Measurements from ENCODE around the gene TTC28.

The TTC28 gene

DNA sequence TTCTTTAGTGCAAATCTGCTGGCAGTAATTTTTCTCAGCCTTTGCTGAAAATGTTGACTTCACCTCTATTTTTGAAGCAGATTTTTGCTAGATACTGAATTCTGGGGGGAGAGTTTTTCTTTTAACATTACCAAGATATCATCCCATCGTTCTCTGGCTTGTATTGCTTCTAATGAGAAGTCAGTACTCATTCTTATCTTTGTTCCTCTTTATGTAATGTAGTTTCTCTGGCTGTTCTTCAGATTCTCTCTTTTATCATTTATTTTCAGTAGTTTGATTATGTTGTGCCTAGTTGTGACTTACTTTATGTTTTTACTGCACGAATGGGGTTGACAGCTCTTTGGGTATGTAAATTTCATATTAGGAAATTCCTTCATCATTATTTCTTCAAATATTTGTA is 441.9 kb downstream of the TTC28 start:
- TF ChIP-seq, protein P1, sequence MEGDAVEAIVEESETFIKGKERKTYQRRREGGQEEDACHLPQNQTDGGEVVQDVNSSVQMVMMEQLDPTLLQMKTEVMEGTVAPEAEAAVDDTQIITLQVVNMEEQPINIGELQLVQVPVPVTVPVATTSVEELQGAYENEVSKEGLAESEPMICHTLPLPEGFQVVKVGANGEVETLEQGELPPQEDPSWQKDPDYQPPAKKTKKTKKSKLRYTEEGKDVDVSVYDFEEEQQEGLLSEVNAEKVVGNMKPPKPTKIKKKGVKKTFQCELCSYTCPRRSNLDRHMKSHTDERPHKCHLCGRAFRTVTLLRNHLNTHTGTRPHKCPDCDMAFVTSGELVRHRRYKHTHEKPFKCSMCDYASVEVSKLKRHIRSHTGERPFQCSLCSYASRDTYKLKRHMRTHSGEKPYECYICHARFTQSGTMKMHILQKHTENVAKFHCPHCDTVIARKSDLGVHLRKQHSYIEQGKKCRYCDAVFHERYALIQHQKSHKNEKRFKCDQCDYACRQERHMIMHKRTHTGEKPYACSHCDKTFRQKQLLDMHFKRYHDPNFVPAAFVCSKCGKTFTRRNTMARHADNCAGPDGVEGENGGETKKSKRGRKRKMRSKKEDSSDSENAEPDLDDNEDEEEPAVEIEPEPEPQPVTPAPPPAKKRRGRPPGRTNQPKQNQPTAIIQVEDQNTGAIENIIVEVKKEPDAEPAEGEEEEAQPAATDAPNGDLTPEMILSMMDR (IDR thresholded peaks at IDR 0.05; ENCODE audit: unreplicated experiment in 3 of 3), result no peak
- Mint-ChIP-seq H3K4me3 (no peak overlapping the region), H3K36me3 (ENCODE audit: low read depth) (peaks cover 13% of the 10 kb centered on the region), H3K27me3 (ENCODE audit: low read depth) (no peaks in the 10 kb centered on the region), H3K4me1 (peaks cover 5% of the 10 kb centered on the region), H3K9me3 (peaks cover 11% of the 10 kb centered on the region), H3K27ac (no peak overlapping the region)

GRCh38 chr22:28237112-28237511 is 442.5 kb downstream of the TTC28 start:
- H3K27ac Mint-ChIP-seq, result no peak overlapping the region
- peaks cover 13% of the 10 kb centered on the region for H3K36me3 Mint-ChIP-seq (ENCODE audit: low read depth)
- no peaks in the 10 kb centered on the region for H3K27me3 Mint-ChIP-seq (ENCODE audit: low read depth)
- TF ChIP-seq, protein P1 (IDR thresholded peaks at IDR 0.05; ENCODE audit: unreplicated experiment in 3 of 3), result no peak
- peaks cover 5% of the 10 kb centered on the region for H3K4me1 Mint-ChIP-seq
- peaks cover 11% of the 10 kb centered on the region for H3K9me3 Mint-ChIP-seq
- H3K4me3 Mint-ChIP-seq, result no peak overlapping the region

GRCh38 chr22:28232204-28232603 is 447.4 kb downstream of the TTC28 start:
- TF ChIP-seq, protein P1 (IDR thresholded peaks at IDR 0.05; ENCODE audit: unreplicated experiment in 3 of 3), result no peak
- Mint-ChIP-seq H3K27ac (no peak overlapping the region), H3K27me3 (ENCODE audit: low read depth) (no peaks in the 10 kb centered on the region), H3K4me1 (peaks cover 29% of the 10 kb centered on the region), H3K4me3 (no peak overlapping the region), H3K36me3 (ENCODE audit: low read depth) (no peaks in the 10 kb centered on the region), H3K9me3 (no peaks in the 10 kb centered on the region)

GRCh38 chr22:28231441-28231840 is 448.2 kb downstream of the TTC28 start:
- no peaks in the 10 kb centered on the region for H3K27me3 Mint-ChIP-seq (ENCODE audit: low read depth)
- H3K9me3 Mint-ChIP-seq, result no peaks in the 10 kb centered on the region
- TF ChIP-seq, protein P1 (IDR thresholded peaks at IDR 0.05; ENCODE audit: unreplicated experiment in 3 of 3), result no peak
- peaks cover 25% of the 10 kb centered on the region for H3K4me1 Mint-ChIP-seq
- H3K36me3 Mint-ChIP-seq (ENCODE audit: low read depth), result no peaks in the 10 kb centered on the region
- H3K27ac Mint-ChIP-seq, result peak overlapping the region; percentile 18 to 57 (median 26)
- no peak overlapping the region for H3K4me3 Mint-ChIP-seq

GRCh38 chr22:28230671-28231070 is 449.0 kb downstream of the TTC28 start:
- Mint-ChIP-seq H3K9me3 (no peaks in the 10 kb centered on the region), H3K4me1 (peaks cover 25% of the 10 kb centered on the region), H3K36me3 (ENCODE audit: low read depth) (peaks cover 1% of the 10 kb centered on the region), H3K27ac (peak overlapping the region; percentile 18 to 57 (median 26)), H3K27me3 (ENCODE audit: low read depth) (no peaks in the 10 kb centered on the region), H3K4me3 (no peak overlapping the region)
- TF ChIP-seq, protein P1 (IDR thresholded peaks at IDR 0.05; ENCODE audit: unreplicated experiment in 3 of 3), result no peak

Measured in nephron (organoid).